BJ (cell line): ENCODE results near the gene UBE2J2. TPM values are rescaled to one million over a fixed set of nuclear protein-coding genes. Genes with fewer than 3 reads are reported as not detected.

Source experiments
- CTCF ChIA-PET: fragments of 350-600 bp; formaldehyde crosslinking; extraction: SDS; loops from one replicate; lab custom pipeline; 2021; ENCODE audit warnings: antibody characterized with exemption, inconsistent platforms; lab: Yijun Ruan, JAX
- POLR2A ChIA-PET: fragments of 300-600 bp; sonication (Branson Sonifier 250); formaldehyde crosslinking; extraction: SDS; loops from one replicate; lab custom pipeline; 2021; ENCODE audit warnings: antibody characterized with exemption; lab: Charles Lee
- DNase-seq: peaks from one replicate; pipeline ENCODE4 v3.0.0-alpha.2; 2011; ENCODE audit warnings: low read depth
- H3K27me3 ChIP-seq: 2 replicates; pipeline ENCODE4 v1.6.0; 2011; ENCODE audit warnings: low read length; ENCODE audit not compliant: control insufficient read depth, insufficient read depth
- H3K36me3 ChIP-seq: 2 replicates; pipeline ENCODE4 v1.5.1; 2011; ENCODE audit warnings: low read length; ENCODE audit not compliant: control insufficient read depth, insufficient read depth
- H3K4me3 ChIP-seq: 2 replicates; pipeline ENCODE4 v1.5.1; 2011; ENCODE audit warnings: low read depth, mild to moderate bottlenecking, control low read depth, low read length
- polyA plus RNA-seq: library from polyadenylated mRNA; depleted of rRNA; stranded (reverse); fragments of >200 nt; gene quantifications from 2 replicates; pipeline ENCODE4 v1.2.3, GENCODE V29; 2011
- TF ChIP-seq, protein P1 (sequence below): IDR thresholded peaks from 2 replicates; pipeline ENCODE4 v1.5.1; 2011; ENCODE audit warnings: low read depth, mild to moderate bottlenecking, control low read depth, inconsistent platforms, low read length, moderate library complexity; ENCODE audit not compliant: insufficient read depth

UBE2J2 gene
- polyA plus RNA-seq, 1 experiment, result 25.7 TPM

DNA sequence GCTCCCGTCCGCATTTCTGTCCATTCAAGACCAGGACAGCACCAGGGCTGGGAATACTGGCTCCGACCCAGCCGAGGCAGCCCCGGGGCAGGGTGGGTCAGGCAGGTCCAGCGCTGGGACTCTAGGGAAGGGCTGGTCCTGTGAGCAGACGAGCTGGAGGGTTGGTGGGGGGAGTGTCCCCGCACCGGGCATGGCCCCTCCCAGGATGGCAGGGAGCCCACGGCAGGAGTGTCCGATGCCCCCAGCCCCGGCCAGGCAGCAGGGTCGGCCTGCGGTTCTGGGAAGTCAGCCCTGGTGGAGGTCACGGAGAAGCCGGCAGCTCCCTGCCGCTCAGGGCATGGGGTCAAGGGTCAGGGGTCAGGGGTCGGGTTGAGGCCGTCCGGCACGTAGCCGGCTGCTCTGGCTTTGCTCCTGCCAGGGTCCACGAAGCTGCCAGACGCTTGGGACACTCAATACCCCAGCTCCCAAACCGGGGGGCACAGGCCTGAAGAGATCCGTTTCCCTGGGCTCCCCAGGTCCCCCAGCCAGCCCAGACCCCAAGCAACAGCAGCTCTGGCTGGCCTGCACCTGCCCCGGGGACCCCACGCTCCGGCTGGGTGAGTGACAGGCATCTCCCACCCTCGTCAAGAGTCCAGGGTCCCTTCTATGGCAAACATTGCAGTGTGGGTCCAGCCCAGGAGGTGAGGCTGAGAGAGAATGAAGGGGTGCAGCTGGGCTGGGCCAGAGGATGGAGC, 33.9 kb downstream of the UBE2J2 start:
- CTCF ChIA-PET, result interaction anchor here (1.3 to 1.9 kb wide), 4 partner anchors 11 to 118 kb away, joined by 4 to 6 read pairs (median 5); no protein-coding TSS in a partner anchor
- H3K36me3 ChIP-seq, result no peaks in the 10 kb centered on the region; the same call in 1 of the 2 replicates
- POLR2A ChIA-PET, result no interaction called here
- TF ChIP-seq, protein P1, sequence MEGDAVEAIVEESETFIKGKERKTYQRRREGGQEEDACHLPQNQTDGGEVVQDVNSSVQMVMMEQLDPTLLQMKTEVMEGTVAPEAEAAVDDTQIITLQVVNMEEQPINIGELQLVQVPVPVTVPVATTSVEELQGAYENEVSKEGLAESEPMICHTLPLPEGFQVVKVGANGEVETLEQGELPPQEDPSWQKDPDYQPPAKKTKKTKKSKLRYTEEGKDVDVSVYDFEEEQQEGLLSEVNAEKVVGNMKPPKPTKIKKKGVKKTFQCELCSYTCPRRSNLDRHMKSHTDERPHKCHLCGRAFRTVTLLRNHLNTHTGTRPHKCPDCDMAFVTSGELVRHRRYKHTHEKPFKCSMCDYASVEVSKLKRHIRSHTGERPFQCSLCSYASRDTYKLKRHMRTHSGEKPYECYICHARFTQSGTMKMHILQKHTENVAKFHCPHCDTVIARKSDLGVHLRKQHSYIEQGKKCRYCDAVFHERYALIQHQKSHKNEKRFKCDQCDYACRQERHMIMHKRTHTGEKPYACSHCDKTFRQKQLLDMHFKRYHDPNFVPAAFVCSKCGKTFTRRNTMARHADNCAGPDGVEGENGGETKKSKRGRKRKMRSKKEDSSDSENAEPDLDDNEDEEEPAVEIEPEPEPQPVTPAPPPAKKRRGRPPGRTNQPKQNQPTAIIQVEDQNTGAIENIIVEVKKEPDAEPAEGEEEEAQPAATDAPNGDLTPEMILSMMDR, result no peak
- H3K4me3 ChIP-seq, result no peak overlapping the region
- H3K27me3 ChIP-seq, result no peaks in the 10 kb centered on the region
- DNase-seq, result no peak

- Histone ChIP-seq H3K27me3 (no peaks in the 10 kb centered on the region), H3K36me3 (peaks cover 2% of the 10 kb centered on the region), H3K4me3 (no peak overlapping the region)
- no peak for DNase-seq
- POLR2A ChIA-PET, result no interaction called here
- TF ChIP-seq, protein P1, result no peak
- CTCF ChIA-PET, result interaction anchor here (1.3 to 1.9 kb wide), 3 partner anchors 11 to 117 kb away, joined by 4 to 6 read pairs (median 5); no protein-coding TSS in a partner anchor
Observed at GRCh38 chr1:1239227-1239613, 34.4 kb downstream of the UBE2J2 start.

DNA sequence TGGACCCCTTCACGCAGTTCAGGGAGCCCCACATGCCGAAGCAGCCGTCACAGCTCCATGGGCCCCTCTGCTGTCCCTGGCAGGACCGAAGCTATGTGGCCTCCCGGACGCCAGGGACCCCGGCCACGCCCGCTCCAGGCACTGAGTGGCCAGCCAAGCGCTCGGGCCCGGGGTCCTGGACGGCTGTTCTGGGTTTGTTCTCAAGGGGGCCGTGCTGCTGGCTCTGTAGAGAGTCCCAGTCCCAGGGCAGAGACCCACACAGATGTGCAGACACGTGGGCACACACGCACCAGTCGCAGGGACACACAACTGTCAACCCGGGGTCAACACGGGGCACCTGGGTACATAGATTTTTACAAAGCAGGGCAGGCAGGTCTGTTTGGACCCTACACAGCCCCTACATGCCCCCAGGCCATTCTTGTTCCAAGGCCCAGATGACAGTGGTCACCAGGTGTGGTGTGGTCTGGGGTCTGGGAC, 34.9 kb downstream of the UBE2J2 start:
- TF ChIP-seq, protein P1, result no peak
- no peak overlapping the region for H3K4me3 ChIP-seq
- peaks cover 2% of the 10 kb centered on the region for H3K36me3 ChIP-seq
- ChIA-PET CTCF (interaction anchor here (1.4 to 1.9 kb wide), 2 partner anchors 12 to 117 kb away, joined by 5 to 6 read pairs; no protein-coding TSS in a partner anchor), POLR2A (no interaction called here)
- H3K27me3 ChIP-seq, result no peaks in the 10 kb centered on the region
- DNase-seq, result no peak

DNA sequence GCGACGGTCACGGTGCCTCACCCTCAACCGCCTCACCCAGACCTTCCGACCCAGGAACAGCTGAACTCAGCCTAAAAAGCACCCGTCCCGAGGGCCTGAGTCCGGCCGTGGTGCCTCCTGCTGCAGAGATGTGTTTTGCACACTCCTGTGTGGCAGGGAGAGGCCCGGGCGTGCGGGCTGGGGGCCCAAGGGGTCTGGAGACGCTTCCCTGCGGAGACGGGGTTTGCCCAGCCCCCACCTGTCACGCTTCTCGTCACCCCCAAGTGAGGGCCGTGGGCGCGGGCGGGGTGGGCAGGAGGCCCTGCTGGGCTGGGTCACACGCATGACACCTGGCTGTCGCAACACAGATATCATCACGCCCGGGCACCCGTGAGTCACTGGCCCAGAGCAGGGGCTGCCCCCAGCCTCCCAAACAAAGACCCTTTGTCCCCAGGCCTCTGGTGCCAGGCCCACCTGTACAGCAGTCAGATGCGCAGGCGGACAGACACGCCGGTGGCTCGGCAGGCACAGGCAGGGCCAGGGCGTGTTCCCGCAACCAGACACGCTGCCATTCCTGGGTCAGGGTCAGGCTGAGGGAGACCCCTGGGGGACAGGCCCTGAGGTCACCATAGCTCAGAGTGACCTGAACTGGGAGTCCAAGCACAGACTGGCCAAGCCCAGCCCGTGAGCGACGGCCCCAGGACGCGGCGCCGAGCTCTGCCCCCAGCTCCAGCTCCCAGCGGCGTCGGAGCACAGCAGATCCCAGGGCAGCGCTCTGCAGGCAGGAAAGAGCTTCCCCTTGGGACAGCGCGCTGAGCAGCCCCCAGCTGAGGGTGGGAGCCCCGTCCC, 35.6 kb downstream of the UBE2J2 start:
- no peaks in the 10 kb centered on the region for H3K27me3 ChIP-seq
- CTCF ChIA-PET, result interaction anchor here (1.9 kb wide), 1 partner anchor 116 kb away, joined by 6 read pairs; no protein-coding TSS in a partner anchor
- no peak for DNase-seq
- no peak overlapping the region for H3K4me3 ChIP-seq
- peaks cover 2% of the 10 kb centered on the region for H3K36me3 ChIP-seq
- POLR2A ChIA-PET, result no interaction called here
- TF ChIP-seq, protein P1, result no peak
